Erythroblast (primary cell): ENCODE data around the gene MCM3AP.

Source experiments
- GATA1 ChIP-seq: IDR thresholded peaks from 2 replicates; pipeline ENCODE4 v1.6.1; 2011; ENCODE audit warnings: low read depth, mild to moderate bottlenecking, control low read depth, low read length, moderate library complexity
- POLR2A ChIP-seq: IDR thresholded peaks from 2 replicates; pipeline ENCODE4 v1.6.1; 2011; ENCODE audit warnings: mild to moderate bottlenecking, low read length

DNA sequence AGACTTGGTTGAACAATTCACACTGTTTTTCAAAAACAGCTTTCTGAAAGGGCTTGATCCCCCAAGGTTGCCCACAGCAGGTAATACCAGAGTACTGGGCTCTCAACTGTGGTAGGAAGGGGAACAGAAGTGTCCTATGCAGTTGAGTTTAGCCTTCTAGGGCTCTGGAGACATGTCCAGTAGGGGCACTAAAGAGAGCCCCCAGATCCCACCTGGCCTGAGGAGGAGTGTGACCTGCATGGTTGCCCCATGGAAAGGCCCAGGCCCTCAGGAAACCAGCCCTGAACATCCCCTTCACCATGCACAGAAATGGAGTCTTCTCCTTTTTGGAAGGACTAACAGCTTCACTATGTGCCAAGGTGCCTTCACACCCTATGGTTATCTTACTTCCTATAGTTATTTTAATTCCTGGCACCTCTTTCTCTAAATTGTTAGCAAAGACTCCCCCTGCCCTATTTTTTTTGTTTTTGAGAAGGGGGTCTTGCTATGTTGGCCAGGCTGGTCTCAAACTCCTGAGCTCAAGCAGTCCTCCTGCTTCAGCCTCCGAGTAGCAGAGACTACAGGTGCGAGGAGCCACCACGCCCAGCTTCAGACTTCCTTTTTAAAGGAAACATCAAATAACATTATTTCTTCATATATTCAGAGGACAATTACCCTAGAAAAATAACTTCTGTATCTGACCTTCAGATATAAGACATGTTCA lies 40.0 kb downstream of the MCM3AP start:
- no peak for TF ChIP-seq POLR2A
- no peak for TF ChIP-seq GATA1
